Activated CD8-positive, alpha-beta memory T cell treated with anti-CD3 and anti-CD28 coated beads, Interleukin-2, amount 10 ng/mL, durations not matched to agents 7 days and 5 days (primary cell): ENCODE results near the gene TBC1D30. TPM values are rescaled to one million over a fixed set of nuclear protein-coding genes. Genes with fewer than 3 reads are reported as not detected.

ENCODE experiments used
- ATAC-seq: fragments of 150-1000 bp; cut with Tn5 transposase; one replicate; pipeline ENCODE4 v1.10.0; 2021; ENCODE audit warnings: moderate library complexity
- CTCF ChIA-PET: fragments of 350-600 bp; sonication (Branson Sonifier 250); formaldehyde crosslinking; loops from one replicate; lab custom pipeline; 2021; ENCODE audit warnings: antibody characterized with exemption; lab: Charles Lee
- DNase-seq: peaks from one replicate; pipeline ENCODE4 v3.0.0-alpha.2; 2020
- H3K27ac Mint-ChIP-seq: one replicate; pipeline ENCODE4 v1.8.0; 2021; ENCODE audit warnings: mild to moderate bottlenecking, mixed read lengths
- H3K27me3 Mint-ChIP-seq: one replicate; pipeline ENCODE4 v1.8.0; 2021; ENCODE audit warnings: mixed read lengths
- H3K36me3 Mint-ChIP-seq: one replicate; pipeline ENCODE4 v1.8.0; 2021; ENCODE audit warnings: mild to moderate bottlenecking, mixed read lengths
- H3K4me1 Mint-ChIP-seq: one replicate; pipeline ENCODE4 v1.8.0; 2021; ENCODE audit warnings: mixed read lengths
- H3K4me3 Mint-ChIP-seq: one replicate; pipeline ENCODE4 v1.8.0; 2021; ENCODE audit warnings: mild to moderate bottlenecking, moderate library complexity, mixed read lengths
- H3K9me3 Mint-ChIP-seq: one replicate; pipeline ENCODE4 v1.8.0; 2022; ENCODE audit warnings: low read depth, mixed read lengths
- total RNA-seq, 2 experiments: library from RNA; stranded (reverse); gene quantifications; one replicate each; pipeline ENCODE4 v1.2.3, GENCODE V29; 2021

TBC1D30 gene
- total RNA-seq, 2 experiments from 2014 or later, result 0.26 to 0.47 TPM

DNA sequence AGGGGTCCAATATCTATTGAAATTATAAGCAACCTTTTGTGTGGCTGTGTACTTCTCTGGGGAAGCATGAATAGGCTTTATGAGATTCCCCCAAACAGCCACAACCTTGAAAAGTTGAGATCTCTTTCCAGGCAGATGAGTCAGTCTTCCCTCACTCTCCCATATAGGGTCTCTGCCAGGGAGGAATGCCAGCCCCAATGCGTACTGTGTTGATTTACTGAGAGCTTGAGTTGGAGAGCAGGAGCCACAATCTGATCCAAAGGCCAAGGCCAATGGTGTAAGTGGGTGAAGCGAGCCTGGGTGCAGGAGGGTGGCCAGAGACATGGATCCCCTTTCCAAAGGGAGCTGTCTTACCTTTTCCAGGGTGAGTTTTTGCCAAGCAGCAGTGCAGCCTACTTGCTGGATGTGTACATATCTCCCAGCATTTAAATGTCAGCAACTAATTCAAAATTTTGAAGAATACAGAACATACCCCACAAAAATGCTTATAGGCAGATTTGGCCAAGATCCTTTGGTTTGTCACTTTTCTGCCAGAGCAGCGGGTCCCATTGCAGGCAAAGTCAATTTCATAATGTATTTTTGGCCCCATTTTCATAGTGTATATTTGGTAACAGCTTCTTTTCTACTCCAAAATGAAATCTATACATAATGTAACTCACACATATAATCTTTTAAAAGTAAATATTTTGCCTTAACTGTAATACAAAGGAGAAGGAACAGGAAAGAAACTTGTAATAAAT is 88.2 kb downstream of the TBC1D30 start:
- Mint-ChIP-seq H3K9me3 (no peaks in the 10 kb centered on the region), H3K27ac (no peak overlapping the region), H3K4me1 (no peaks in the 10 kb centered on the region), H3K27me3 (peaks cover 28% of the 10 kb centered on the region), H3K4me3 (no peak overlapping the region), H3K36me3 (no peaks in the 10 kb centered on the region)
- DNase-seq, result no peak
- CTCF ChIA-PET, result no interaction called here
- no peak for ATAC-seq

DNA sequence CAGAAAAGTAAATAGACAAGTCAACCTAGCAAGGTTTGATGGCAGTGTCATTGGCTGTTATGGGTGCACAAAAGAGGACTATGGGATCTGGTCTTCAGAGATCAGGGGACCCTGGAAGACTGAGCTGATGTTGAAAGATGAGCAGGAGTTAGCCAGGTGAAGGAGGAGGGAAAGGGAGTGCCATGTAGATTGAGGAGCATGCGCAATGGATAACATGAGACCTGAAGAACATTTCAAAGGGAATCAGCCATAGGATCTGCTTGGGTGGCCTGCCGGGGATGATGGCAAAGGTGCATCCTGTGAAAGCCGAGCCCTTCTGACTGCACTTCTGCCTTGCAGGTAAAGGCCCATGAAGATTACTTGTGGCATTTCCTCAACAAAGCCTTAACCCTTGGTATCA is 90.8 kb downstream of the TBC1D30 start:
- no peaks in the 10 kb centered on the region for H3K36me3 Mint-ChIP-seq
- no peaks in the 10 kb centered on the region for H3K9me3 Mint-ChIP-seq
- H3K4me3 Mint-ChIP-seq, result no peak overlapping the region
- H3K27me3 Mint-ChIP-seq, result peaks cover 35% of the 10 kb centered on the region
- H3K4me1 Mint-ChIP-seq, result no peaks in the 10 kb centered on the region
- no peak for ATAC-seq
- CTCF ChIA-PET, result no interaction called here
- no peak overlapping the region for H3K27ac Mint-ChIP-seq
- no peak for DNase-seq

DNA sequence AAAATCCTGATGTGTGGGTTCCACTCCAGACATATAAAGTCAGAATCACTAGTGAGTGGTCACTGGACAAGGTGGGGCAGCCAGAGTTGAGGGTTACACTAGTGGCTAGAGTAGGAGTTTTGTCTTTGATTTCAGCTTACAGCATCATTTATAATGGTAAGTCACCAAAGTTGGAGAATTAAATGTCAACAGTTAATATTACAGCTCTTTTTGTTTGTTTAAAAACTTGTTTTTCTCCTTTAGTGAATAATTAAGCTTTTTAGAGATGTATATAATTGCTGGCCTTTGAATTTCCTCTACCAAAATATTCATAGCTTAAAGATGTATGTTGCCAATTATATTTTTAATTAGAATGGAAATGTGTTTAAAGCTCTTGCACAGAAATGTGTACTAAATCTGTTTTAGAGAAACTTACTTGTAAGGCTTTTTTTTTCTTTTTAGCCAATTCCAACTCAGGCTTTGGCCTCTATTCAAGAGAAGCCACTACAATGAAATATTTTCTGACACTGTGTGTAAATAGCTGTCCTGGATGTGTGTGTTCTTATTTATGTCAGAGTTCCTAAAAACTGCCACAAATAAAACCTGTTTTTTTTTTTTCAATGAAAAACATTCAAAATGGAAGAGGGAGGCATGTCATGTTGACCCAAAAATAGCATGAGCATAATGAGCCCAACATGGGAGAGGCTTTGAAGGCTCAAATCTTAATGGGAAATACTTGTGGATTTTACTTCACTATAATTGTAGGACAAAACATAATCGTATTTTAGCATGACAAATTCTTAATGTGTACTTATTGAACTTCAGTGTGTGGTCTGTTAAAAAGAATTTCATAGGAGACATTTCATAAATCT is 92.2 kb downstream of the TBC1D30 start:
- DNase-seq (no peak), ATAC-seq (no peak)
- no peak overlapping the region for H3K27ac Mint-ChIP-seq
- H3K4me1 Mint-ChIP-seq, result no peaks in the 10 kb centered on the region
- H3K27me3 Mint-ChIP-seq, result peaks cover 34% of the 10 kb centered on the region
- CTCF ChIA-PET, result no interaction called here
- no peaks in the 10 kb centered on the region for H3K9me3 Mint-ChIP-seq
- H3K36me3 Mint-ChIP-seq, result no peaks in the 10 kb centered on the region
- H3K4me3 Mint-ChIP-seq, result no peak overlapping the region

DNA sequence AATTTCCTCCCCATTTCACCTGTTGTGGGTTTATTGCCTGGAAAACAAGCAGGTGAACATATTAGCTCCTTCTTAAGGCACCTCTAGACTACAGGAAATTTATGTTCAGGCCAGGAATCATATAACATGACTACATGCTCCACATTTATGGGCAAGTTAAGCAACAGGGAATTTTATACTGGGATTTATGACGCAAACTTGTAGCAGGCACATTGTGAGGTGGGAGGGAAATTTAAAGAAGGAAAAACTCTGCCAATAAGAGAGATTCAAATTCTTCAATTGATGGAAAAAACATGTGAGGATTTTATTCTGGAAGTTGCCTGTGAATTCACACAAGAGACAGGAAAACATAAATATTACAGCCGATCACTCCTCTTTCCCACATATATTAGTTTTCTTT is 93.9 kb downstream of the TBC1D30 start:
- DNase-seq (no peak), ATAC-seq (no peak)
- Mint-ChIP-seq H3K27me3 (peaks cover 25% of the 10 kb centered on the region), H3K27ac (no peak overlapping the region), H3K9me3 (no peaks in the 10 kb centered on the region), H3K4me3 (no peak overlapping the region), H3K36me3 (no peaks in the 10 kb centered on the region), H3K4me1 (no peaks in the 10 kb centered on the region)
- CTCF ChIA-PET, result no interaction called here

DNA sequence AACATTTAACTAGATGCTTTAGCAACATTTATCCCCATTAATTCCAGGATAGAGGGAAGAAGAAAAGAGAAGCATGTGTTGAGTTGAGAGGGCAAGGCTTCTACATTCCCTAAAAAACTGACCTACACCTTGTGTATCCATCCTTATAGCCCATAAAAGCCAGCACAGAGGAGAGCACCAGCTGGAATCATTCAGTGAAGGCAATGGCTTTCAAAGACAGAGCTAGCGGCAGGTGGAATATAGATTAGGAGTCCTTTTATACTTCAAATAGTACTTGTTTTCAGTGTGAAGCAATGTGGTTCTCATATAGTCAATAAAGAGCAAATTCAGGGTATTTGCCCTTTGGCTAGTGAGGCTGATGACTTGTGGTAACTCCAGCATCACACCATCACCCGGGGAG is 94.4 kb downstream of the TBC1D30 start:
- Mint-ChIP-seq H3K36me3 (no peaks in the 10 kb centered on the region), H3K9me3 (no peaks in the 10 kb centered on the region), H3K4me3 (no peak overlapping the region), H3K4me1 (no peaks in the 10 kb centered on the region), H3K27me3 (peaks cover 22% of the 10 kb centered on the region), H3K27ac (no peak overlapping the region)
- CTCF ChIA-PET, result no interaction called here
- DNase-seq, result no peak
- ATAC-seq, result no peak

DNA sequence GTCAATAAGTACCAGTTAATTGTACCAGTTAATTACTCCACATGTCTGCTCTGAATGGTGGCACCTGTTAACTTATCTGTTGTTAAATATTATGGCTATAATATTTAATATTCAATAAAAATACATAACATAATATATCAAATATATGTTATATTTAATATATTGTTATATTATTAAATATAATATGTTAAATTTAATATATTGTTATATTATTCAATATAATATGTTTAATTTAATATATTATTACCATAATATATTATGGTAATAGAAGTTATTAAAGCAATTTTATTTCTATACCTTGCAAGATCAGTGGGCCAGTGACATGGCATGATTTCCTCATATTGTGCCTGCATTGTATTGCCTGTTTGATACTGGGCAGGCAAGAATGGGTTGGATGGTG is 98.4 kb downstream of the TBC1D30 start:
- Mint-ChIP-seq H3K9me3 (no peaks in the 10 kb centered on the region), H3K27ac (no peak overlapping the region)

DNA sequence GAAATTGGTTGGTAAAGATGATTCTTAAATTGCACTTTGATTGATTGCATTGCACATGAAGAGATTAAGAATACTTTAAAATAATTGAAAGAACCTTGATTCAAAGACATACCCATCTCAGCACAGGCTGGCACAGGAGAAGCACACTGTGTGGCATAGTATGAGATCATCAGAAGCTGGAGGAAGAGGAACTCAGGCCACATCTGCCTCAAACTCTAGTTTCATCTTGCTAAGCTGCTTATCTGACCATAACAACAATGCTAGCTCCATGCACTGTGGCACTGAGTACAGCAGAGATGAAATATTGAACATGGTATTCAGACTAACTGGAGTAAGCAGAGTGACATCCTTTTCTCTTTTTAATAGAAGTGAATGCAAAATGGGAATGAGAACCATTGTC is 99.1 kb downstream of the TBC1D30 start:
- DNase-seq, result no peak
- Mint-ChIP-seq H3K4me1 (no peaks in the 10 kb centered on the region), H3K9me3 (no peaks in the 10 kb centered on the region), H3K27ac (no peak overlapping the region), H3K4me3 (no peak overlapping the region), H3K27me3 (peaks cover 30% of the 10 kb centered on the region), H3K36me3 (no peaks in the 10 kb centered on the region)
- CTCF ChIA-PET, result no interaction called here
- ATAC-seq, result no peak

More for the DNA sequence above, 98.4 kb downstream of the TBC1D30 start:
- Mint-ChIP-seq H3K36me3 (no peaks in the 10 kb centered on the region), H3K27me3 (peaks cover 28% of the 10 kb centered on the region), H3K4me3 (no peak overlapping the region), H3K4me1 (no peaks in the 10 kb centered on the region)
- DNase-seq (no peak), ATAC-seq (no peak)
- CTCF ChIA-PET, result no interaction called here

Other genes with a start within 250 kb of the TBC1D30 start
- gene RASSF3, start 214.2 kb upstream of the TBC1D30 start, total RNA-seq, result 10 to 100 TPM; 45.5 to 61.5 TPM
- gene GNS, start 65.2 kb upstream of the TBC1D30 start, total RNA-seq, result 10 to 100 TPM; 24.1 to 25.4 TPM